SW480 (cell line): ENCODE results near the gene ITGAD.
"Not testable (repeated sequence)": the region's sequence is repeated elsewhere in the genome, so short reads cannot be mapped to it uniquely, and the experiment has no call there.

ENCODE experiments used
- DNase-seq: peaks from one replicate; pipeline ENCODE4 v3.0.0-alpha.2; 2016; ENCODE audit warnings: low spot score

Gene ITGAD

DNA sequence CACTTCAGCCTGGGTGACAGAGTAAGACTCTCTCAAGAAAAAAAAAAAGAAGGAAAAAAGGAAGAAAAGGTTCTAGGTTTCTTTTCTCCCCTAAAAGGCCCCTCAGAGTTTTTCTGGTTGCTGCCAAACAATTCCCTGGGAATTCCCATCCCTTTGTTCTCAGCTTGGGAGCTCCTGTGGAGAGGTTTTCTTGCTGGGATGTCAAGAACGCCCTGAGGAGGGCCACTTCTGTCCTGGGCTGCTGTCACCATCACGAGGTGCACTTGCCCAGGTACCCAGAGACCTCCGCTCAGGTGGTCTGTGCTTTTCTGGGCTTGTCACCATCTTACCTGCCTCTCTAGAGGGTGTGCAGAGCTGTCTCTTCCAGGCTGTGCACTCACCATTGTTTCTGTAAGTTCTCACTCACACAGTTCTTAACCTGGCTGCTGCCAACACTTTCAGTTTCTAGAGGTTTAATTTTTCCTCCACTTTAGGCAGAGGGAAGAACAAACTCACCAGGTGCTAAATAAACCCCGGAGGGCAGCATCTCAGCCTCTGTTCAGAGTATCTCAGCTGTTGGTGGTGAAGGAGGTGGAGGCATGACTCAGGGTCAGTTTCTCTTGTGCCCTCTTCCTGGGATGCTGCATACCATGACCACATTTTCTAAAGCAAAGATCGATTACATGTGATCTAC is 37.4 kb downstream of the ITGAD start:
- no peak for DNase-seq

DNA sequence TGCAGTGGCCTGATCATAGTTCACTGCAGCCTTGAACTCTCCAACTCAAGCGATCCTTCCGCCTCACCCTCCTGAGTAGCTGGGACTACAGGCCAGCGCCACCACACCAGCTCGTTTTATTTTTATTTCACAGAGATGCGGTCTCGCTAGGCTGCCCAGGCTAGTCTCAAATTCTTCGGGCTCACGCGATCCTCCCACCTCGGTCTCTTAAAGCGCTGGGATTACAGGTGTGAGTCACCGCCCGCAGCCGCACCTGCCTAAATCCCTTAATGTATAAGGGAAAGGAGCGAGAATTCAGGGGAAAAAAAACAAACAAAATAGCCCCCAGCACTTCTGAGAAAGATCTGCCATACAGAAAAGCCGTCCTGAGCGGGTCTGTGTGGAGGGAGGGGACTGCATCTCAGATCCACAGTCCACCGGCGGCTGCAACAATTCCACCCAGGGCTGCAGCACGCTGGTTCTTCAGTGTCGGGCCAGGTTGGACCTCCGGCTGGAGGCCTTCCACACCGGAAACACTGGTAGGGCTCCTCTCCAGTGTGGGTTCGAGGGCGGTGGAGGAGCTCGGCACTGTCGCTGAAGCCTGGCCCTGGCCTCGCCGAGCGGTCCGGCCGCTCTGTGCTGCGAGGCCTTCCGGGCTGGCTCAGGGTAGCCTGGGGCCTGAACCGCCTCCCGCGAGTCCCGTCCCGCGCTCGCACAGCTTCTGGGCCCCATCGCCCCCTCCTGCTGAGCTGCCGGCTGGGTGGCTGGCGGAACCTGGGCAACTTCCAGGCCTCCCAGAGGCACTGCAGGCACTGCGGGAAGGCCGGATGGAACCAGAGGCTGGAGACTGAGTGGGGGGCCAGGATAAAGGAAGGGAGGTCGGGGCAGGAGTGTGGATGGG is 42.4 kb downstream of the ITGAD start:
- DNase-seq = peak; percentile 80

DNA sequence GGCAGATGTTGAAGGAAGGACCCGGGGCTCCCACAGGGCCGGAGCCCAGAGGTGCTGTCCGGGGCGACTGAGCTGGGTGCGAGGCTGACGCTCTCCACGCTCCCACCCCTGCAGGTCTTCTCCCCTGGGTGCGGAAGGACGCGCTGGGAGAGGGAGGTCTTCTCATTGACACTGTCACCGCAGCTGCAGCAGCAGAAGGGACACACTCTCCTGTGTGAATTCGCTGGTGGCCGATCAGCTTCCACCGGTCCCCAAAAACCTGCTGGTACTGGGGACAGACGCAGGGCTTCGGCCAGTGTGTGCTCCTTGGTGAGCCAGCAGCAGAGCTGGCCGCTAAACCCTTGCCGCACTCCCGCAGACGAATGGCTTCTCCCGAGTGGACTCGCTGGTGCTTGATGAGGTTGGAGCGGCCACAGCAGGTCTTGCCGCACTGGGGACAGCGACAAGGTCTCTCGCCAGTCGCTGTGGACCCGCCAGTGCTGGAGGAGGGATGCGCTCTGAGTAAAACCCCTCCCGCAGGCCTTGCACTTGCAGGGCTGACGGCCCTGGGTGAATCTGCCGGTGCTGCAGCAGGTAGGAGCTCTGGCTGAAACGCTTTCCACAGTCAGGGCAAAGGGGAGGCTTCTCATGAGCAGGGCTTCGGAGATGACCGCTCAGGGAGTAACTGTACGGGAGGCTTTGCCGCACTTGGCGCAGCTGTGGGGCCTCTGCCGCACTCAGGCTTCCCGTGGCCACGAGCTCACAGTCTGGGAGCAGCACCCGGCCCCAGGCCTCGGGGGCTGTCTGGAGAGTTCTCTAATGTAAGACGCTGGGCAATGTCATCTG is 43.3 kb downstream of the ITGAD start:
- no peak for DNase-seq

DNA sequence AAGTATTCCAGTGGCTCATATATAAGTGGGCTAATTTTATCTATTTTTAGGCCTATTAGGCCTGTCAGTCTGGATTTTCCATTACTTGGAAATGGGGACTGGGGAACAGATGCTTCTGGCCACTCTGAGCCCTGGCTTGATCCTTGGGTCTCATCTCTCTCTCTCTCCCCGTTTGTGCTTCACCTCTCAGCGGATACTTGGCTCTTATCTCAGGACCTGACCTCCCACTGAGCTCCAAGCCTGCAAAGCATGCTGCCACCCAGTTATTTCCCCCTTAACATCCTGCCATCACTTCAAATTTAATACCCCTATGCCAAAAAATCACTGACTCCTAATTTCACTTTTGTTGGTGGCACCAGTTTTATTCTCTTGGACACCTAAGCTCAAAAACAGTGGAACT is 45.3 kb downstream of the ITGAD start:
- no peak for DNase-seq

DNA sequence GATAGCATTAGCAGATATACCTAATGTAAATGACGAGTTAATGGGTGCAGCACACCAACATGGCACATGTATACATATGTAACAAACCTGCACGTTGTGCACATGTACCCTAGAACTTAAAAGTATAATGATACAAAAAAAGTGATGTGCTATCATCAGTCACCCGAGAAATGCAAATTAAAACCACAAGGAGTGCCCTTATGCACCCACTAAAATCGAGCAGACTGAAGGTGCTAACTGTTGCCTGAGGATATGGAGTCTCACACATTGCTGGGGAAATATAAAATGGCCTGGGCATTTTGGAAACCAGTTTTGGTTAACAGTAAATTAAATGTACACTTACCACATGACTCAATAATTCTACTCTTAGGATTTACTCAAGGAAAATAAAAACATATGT is 45.9 kb downstream of the ITGAD start:
- not testable (repeated sequence) for DNase-seq

DNA sequence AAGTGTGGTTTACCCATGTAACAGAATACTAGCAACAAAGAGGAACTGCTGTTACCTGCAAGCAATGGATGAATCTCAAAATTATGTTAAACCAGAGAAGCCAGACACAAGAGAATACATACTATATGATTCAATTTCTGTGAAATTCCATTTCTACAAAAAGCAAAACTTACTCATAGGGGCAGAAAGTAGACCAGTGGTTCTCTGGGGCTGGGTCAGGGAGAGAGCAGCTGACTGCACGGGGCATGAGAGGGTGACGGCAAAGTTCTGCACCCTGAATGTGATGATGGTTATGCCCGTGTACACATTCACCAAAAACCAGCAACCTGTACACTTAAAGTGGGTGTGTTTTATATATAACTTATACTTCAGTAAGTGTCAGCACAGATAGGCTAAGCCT is 46.4 kb downstream of the ITGAD start:
- no peak for DNase-seq

DNA sequence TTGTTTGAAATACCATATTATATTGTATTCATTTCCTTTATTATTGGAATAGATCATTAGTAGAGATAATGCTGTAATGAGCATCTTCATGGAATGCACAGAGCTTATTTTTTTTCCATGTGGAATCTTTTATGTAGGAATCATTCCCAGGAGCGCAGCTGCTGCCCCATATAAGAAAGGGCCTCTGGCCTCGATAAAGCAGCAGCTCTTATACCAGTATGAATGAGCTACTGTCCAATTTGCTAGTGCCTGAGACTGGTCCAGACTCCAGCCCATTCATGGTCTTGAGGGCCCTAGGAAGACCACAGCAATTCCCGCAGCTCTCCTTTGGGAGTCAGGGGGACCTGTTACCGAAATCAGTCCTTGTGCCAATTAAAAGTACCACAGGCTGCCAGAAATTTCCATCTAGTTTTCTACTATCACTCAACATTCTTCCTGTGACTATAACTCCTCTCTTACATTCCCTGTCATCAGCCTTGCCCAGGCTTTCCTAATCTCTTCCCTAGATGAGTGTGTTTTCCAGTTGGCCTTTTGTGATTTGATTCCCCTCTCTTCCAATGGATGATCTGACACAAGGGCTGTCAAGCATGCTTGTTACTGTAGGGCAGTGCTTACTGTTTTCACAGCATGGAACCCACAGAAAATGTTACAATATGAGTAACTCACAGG is 47.5 kb downstream of the ITGAD start:
- DNase-seq = peak; percentile 22

DNA sequence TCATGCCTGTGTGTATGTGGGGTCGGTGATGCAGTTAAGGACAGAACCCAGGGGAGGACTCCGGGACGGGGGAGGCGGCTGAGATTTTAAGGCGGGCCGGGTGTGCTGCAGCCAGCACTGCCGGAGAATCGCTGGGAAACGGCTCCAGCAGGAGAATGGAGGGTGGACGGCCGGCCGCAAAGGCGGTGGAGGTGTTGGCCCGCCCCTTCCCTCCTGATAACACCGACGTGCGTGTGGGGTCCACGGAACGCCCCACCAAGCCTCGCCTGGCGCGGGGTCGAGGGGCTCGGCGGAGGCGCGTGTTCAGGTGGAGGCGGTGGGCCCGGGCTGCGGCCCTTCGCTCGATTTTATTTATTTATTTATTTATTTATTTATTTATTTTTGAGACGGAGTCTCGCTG is 48.8 kb downstream of the ITGAD start:
- no peak for DNase-seq

DNA sequence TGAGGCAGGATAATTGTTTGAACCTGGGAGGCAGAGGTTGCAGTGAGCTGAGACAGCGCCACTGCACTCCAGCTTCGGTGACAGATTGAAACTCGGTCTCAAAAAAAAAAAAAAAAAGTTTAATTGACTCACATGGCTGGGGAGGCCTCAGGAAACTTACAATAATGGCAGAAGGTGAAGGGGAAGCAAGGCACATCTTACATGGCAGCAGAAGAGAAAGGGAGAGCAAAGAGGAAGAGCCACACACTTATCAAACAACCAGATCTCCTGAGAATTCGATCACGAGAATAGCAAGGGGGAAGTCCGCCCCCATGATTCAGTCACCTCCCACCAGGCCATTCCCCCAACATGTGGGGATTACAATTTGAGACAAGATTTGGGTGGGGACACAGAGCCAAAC is 52.8 kb downstream of the ITGAD start:
- DNase-seq = not testable (repeated sequence)

DNA sequence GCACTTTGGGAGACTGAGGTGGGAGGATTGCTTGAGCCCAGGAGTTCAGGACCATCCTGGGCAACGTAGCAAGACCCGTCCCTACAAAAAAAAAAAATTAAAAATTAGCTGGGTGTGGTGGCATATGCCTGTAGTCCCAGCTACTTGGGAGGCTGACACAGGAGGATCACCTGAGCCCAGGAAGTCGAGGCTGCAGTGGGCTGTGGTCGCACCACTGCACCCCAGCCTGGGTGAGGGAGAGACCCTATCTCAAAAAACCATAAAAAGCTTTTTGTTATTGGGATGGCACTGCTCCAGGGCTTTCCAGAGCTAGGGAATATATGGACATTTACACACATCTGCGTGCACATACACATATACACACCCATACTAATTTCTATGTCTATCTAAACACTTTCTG is 58.1 kb downstream of the ITGAD start:
- no peak for DNase-seq

DNA sequence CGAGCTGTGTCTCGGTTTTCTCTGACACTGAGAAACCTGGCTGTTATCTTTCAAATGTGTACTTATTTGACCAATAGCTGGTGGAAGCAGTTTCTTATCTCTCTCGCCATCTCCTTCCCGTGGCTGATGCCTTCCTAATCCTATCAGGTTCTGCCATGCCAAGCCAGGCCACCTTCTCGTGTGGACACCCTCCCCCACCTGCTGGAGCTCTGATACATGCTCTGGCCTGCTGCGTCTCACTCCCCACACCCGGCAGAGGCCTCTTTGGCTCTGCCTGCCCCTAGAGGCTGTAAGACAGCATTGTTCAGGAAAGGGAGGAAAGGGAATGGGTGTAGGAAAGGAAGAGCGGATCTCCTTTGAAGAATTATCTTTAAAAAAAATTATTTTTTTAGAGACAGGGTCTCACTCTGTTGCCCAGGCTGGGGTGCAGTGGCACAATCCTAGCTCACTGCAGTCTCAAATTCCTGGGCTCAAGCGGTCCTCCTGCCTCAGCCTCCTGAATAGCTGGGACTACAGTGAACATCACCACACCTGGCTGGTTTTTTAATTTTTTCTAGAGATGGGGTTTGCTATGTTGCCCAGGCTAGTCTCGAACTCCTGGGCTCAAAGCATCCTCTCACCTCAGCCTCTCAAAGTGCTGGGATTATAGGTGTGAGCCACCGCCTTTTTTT is 58.7 kb downstream of the ITGAD start:
- peak; percentile 77 for DNase-seq

DNA sequence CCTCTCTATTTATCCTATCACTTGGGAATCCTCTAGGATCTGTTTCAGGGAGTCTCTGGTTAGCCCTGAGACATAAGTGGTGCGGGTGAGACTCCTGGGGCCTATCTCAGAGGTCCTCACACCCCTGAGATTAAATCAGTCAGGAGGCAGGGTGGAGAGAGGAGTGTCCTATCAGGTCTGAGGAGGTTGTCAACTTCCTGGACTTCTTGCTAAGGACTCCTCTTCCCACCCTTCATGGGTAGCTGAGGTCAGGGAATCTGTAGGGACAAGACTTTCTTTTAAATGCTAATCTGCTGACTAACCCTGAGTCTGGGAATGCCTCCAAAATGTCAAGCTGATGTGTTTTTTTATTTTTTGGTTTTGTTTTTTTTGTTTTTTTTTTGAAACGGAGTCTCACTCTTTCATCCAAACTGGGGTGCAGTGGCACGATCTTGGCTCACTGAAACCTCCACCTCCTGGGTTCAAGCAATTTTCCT is 59.5 kb downstream of the ITGAD start:
- no peak for DNase-seq

DNA sequence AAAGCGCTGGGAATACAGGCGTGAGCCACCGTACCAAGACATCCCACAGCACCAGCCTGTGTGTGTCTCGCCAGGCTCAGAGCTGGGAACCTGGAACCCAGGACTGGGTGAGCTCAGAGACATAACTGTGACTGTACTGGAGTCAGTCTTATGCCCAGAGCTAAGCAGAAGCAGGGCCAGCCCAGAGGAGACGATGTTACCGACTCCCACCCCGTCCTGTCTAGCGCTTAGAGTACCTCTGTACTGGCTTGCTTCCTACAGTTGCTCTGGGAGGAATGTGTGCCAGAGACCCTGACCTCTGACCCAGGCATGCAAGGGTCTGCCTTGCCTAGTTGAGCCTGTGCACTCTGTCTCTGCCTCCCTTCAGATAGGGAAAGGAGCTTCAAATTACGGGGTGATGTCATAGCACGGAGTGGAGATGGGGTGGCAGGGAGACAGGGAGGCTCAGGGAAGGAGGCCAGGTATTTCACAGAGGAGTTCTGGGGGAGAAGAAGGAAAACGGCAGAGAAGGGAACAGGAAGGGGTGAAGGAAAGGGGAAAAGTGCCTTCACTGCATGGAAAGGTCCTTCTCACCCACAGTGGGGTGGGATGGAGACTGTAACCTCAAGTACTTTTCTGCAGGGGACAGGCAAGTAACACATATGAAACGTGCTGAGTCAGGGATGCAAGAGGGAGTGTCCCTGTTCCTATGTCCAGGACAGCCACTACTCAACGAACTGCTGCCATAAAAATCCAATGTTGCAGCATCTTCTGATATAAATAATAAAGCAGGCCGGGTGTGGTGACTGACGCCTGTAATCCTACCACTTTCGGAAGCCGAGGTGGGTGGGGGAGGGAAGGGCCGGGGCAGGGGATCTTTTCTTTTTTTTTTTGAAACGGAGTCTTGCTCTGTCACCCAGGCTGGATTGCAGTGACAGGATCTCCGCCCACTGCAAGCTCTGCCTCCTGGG is 60.4 kb downstream of the ITGAD start:
- DNase-seq = no peak

DNA sequence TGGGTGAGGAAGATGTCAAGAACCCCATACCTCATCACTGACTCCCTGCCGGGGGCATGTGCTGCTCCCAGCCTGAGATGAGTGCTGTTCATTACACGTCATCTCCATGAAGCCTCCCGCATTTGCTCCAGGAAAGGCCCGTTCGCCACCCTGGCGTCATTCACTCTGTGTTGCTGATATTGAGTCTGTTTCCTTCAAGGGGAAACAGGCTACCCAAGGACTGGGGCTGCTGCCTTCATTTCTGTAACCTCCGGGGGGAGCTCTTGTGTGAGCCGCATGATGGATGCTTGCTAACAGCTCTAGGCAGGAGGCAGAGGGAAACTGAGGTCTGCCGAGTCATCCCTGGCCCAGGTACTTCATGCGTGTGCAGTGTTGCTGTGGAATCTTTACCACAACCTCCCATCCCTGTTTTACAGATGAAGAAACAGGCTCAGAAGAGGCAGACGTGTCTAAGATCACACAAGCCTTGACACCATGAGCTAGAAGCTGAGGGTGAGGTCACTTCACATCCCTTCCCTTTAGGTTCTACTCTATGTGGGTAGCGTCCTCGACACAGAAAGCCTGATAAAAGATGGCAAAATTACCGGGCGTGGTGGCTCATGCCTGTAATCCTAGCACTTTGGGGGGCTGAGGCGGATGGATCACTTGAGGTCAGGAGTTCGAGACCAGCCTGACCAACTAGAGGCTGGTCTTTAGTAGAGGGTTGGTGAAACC is 62.6 kb downstream of the ITGAD start:
- no peak for DNase-seq

DNA sequence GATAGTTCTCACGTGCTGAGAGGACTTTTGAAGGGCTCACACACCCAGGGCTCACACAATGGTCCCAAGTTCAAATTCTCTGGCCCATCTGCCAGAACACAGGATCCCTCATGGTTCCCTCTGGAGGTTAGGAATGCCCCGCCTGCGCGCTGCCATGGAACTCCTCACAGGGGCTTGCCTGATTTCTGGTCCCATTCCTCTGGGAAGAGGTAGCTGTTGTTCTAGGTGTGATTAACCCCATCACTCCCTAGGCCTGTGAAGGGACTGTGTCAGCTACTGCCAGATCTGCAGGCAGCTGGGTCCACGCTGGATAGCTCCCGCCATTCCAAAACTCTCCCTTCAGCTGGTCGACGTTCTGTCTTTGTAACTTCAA is 63.8 kb downstream of the ITGAD start:
- no peak for DNase-seq

DNA sequence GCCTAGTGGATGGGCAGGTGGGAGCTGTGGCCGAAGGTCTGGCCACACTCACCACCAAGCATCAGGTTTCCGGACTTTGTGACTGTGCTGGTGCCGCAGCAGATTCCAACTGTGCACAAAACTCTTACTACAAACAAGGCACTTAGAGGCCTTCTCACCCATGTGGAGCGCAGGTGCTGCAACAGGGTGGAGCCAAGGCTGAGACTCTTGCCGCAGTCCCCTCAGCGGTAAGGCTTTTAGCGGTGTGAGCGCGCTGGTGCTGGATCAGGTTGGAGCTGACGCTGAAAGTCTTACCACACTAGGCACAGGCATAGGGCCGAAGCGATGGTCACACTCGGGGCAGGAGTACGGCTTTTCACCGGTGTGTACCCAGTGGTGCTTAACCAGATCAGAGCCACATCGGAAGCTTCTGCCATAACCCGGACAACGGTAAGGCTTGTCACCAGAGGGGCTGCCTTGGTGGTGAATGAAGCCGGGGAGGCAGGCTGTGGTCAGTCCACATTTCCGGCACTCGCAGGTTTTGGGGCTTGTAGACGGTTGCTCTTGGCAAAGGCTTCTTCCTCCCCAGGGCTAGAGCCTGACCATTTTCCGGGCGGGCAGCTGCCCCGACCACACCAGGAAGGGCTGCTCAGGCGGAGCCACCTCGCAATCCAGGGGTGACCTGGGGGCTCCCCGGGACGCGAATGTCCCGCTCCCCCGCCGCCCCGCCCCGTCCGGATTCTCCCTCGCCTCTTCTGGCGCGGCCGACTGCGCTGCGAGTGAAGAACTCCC is 65.1 kb downstream of the ITGAD start:
- DNase-seq = peak; percentile 51

DNA sequence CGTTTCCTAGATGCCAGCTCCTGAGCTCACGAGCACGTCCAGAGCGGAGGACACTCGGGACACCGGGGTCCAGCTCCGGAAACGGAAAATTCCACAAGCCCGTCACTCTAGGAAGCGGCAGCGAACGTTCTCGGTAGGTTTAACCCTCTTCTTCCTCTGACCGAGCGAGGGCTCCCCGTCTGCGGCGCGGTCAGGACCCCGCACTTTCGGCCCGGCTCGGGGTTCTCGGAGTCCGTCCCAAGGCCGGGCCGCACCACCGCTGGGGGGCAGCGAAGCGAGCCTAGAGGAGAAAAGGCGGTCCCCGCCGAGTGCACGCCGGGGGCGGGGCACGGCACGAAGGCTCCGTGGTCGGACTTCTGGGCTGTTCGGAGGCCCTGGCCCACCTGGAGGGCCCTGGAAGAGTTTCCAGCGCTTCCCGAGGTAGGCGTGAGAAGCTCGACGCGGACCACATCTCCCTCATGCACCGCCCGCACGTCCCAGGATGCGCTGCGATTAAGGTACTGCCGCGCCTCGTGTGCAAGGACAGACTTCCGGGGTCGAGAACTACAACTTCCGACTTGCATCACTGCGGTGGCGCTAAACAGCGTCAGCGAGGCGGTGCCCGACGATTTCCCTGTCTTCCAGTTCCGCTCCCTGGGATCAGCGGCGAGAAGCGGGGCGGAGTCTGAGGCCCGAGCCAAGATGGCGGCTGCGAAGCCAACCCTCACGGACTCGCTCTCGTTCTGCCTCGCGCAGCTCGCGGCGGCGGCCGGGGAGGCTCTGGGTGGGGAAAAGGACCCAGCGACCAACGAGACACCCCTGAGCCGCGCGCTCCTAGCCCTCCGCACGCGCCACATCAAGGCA is 65.9 kb downstream of the ITGAD start, which contains the start of gene ARMC5:
TSS of gene ARMC5 (plus strand) at position 658 of the 843 bp plus-strand sequence. CDS start at position 682, 24 bp downstream.
- DNase-seq = peak; percentile 98
